GM19438 (cell line): ENCODE measurements around the gene RRP1.

Experiments used
- ATAC-seq: cut with Tn5 transposase; IDR thresholded peaks from one replicate; pipeline ENCODE4 v1.9.1; 2021; ENCODE audit warnings: low read depth; ENCODE audit not compliant: unreplicated experiment

The RRP1 gene

DNA sequence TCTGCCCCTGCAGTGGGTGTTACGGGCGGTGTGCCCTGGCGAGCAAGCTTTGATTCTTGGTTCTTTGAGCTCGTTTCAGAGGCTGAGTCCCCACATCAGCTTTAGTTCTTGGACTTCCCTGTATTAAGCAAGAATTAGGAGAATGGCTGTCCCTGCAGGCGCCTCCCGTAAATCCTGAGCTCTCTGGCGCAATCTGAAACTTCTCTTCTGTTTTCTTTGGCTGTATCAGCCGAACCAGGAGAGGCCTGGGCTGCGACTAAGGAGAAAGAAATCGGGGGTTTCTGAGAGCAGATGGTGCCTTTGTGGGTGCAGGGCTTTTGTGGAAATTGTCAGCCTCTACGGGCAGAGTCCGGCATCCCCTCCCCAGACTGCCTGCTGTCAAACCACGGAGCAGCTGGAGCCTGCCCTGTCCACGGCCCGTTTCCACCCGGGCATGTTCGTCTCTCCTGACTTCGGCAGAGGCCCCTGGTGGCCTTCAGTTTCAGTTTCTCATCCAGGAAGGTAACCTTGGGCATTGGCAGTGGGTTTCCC, 31.2 kb upstream of the RRP1 start:
- ATAC-seq: no peak

DNA sequence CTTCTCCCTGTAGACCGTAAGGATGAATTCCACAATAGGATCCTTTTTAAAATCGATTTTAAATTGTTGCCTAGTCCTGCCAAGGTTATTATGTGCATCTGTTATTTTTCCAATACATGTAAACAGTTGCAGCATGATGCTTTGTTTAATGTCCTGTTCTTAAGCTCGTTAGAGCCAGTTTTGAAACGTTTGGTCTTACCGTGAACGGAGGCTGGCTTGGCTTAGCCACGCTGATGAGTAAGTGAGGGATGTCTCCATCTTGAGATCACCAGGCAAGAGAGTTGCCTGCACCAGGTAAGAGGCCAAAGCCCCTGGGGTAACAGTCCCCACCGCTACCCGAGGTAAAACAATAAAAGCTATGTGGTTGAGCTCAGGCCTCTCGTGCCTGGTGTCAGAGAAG, 30.6 kb upstream of the RRP1 start:
- ATAC-seq: no peak

GRCh38 chr21:43759651-43760050, 29.7 kb upstream of the RRP1 start:
- ATAC-seq: no peak

GRCh38 chr21:43760391-43760958, 28.9 kb upstream of the RRP1 start:
- ATAC-seq: no peak

DNA sequence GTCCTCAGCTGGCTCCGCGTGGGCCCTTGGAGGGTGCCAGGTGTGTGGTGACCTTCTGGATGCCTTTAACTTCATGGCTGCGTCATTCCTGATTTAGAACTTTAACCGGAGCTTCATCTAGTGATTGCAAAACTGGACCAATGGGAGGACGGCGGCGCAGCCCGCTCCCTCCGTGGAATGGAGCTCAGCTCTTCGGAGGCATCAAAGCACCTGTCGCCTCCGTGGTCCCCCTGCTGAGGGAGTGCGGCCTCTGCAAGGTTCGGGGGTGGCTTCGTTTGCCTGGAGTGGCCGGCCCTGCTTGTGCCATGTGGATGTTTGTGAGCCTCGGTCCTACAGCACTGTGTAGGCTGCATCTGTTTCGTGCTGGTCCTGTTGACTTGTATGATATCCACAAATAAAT, 27.5 kb upstream of the RRP1 start:
- ATAC-seq: no peak

DNA sequence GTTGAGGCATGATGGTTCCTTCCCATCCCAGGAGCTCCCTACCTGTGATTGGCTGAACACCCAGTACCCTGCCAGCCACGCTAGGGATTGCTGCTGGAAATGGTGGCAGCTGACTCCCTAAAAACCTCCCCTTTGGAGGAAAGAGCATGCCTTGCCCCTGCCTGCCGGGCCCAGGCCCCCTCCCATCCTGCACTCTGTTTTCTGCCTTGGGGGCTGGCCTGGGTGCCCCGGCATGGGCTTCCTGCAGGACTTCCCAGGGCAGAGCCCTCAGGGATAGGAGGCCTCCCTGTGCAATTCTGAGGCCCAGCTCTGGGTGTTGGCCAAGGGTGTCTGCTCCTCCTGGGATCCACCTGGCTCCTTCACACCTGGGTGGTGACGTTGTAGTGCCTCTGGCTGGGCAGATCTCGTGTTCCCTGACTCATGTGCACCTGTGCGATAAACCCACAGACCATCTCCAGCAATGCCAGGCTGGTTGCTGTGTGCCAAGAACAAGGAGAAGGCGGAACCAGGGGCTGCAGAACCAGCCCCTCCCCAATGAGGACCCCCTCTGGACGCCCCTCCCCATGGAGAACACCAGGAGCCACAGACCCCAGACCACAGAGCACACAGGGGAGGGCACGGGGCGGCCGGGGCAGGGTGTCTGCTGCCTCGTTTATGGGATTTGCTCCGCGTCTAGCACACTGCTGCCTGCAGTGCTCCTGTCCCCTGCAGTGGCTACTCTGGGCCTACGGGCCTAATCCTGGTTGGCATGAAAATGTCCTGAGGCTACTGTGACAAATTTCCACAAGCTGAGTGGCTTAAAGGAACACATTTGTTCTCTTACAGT, 26.9 kb upstream of the RRP1 start:
- ATAC-seq: no peak

DNA sequence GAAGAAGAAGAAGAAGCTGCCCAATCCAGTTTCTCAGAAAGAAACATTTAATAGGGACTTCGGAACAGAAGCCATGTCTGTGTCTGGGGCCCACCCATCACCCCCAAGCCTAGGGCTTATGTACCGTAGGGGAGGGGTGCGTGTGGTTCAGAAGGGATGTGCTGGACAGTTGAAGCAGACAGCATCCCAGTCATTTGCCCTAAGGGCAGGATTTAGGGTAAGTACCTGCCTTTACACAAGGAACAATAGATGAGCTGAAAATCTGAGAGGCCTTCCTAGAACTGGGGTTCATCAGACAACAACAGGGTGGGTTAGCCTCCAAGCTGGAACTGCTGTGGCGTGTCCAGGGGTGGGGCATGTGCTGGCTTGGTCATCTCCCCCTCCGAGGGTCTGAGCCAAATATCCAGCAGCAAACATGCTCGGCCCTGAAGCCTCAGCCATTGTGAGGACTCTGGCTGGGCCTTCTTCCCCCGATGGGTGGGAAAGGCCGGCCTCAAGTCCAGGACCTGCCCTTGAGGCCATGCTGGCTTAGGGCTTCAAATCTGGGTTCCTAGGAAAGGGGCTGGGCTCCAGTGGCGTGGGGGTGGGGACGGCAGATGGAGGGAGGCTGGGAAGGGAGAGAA, 25.4 kb upstream of the RRP1 start:
- ATAC-seq: no peak

DNA sequence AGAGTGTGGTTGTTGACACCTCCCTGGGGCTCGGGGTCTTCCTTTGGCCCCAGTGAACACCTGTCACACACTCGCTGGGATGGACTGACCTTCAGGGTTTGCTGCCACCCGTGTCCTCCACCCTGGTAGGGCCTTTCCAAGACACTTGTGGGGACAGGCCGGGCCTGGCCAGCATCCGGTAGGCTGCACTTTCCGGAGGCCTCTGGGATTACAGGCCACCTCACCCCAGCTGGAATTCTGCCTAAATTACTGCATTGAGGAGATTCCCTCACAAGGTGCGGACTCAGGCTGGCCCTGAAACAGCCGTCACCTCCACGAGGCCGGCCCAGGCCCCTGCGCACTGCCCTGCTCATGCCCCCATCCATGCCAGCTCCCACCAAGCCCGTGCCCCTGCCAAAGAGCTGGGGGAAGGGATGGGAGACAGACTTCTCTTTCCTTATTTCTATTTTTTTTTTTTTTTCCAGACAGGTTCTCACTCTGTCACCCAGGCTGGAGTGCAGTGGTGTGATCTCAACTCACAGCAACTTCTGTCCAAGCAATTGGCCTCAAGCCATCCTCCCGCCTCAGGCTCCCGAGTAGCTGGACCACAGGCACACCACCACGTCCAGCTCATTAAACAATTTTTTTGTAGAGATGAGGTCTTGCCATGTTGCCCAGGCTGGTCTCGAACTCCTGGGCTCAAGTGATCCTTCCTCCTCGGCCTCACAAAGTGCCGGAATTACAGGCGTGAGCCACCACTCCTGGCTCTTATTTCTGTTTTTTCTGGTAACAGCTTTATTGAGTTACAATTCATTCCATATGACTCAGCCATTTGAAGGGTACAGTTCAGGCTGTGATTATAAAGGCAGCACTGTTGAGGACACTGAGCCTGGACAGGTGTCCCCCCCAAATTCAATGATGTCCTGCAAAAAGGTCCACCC, 24.5 kb upstream of the RRP1 start:
- ATAC-seq: no peak

DNA sequence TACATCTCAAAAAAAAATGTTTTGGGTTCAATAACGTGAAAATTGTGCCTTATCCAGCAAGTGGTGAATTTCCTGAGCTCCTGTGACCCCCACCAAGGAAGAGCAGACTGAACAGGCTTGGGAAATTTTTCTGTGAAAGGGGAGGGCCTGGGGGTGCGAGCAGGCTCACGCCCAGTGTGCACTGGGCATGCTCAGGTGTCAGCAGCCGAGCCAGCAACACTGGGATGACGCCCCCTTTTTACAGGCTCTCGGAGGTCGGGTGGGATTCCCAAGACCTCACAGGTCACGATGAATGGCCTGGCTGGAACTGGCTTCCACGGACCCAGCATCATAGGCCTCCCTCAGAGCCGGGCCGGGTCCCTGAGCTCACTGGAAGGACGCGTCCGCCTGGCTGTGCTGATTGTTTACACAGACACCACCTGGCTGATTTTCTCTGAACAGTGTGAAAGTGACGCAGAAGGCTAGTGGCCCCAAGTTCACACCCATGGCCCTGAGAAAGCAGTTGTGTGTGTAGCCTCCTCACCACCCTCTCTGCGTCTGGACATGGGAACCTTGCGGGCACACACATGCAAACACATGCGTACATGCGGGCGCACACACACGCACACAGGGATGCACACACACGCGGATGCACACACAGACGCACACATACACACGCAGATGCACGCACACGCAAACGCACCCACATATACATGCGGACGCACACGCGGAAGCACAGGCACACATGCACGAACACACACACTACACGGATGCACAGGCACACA, 22.5 kb upstream of the RRP1 start:
- ATAC-seq: no peak

- no peak for ATAC-seq
Measured at GRCh38 chr21:43767498-43767983, 21.8 kb upstream of the RRP1 start.

DNA sequence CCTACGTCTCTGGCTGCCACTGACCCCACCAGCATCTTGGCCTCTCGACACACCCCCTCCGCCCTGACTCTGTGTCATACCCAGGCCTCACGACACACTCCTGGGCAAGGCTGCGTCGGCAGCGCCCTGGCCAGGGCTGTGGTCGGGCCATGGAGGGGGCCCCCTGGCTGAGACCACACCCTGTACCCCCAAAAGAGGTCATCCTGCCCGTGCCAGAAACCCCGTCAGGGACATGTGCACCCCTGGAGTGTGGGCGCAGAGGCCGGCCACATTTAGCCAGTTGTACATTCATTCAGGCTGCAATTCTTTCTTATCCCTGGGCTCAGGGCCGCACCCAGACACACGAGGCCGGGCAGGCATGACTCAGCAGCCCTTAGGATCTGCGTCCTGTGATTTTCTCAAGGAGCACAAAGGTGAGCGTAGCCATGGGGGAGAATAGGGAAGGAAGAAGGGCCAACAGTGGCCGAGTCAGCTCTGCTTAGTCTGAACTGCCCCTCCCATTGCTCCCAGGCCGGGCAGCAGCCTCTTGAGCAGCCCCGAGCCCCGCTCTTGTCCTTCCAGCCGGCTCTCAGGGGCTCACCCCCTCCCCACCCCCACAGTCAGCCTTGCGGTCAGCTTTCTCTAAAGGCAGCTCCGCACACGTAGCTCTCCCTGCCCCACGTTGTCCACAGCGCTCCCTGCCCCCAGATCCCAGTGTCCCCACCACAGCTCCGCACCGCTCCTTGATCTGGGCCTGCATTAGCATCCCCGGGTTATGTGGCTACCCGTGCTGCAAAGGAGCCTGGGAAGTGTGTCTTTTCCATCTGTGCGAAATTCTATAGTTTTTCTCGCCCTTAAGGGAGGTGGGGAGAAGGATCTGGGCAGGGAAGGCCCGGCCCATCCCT, 21.2 kb upstream of the RRP1 start:
- ATAC-seq: no peak

DNA sequence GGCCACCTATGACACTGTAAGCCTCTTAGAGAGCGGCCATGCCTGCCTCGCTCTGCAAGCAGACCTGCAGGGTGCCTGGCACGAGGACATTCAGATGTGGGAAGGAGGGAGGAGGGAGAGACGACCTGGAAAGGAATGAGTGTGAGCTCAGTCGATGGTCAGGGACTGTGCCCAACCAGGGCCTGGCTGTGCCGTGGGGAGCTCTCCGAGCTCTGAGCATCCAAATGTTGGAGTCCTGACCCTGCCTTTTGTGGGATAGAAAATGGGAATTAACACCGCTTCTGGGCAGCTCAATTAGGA, 20.6 kb upstream of the RRP1 start:
- ATAC-seq: no peak

- no peak for ATAC-seq
Measured at GRCh38 chr21:43769325-43769958, 19.9 kb upstream of the RRP1 start.

GRCh38 chr21:43770066-43770655, 19.2 kb upstream of the RRP1 start:
- ATAC-seq: no peak

DNA sequence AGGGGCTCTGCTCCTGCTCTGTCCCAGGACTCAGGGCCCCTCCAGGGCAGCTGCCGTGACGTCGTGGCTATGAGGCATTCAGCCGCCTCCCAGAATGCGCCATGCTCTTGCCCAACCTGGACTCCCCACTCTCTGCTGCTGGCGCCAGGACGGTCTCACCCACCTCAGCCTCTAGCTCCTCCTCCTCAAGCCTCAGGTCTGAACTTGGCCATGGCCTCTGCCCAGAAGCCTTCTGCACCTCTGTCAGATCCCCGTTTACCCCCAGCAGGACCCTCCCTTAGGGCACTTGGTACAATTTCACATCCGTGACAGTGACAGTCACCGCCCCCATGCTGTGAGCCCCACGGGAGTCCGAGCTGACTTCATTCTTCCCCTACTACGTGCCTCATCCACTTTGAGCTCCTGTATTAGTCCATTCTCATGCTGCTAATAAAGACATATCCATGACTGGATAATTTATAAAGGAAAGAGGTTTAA, 18.1 kb upstream of the RRP1 start:
- no peak for ATAC-seq

DNA sequence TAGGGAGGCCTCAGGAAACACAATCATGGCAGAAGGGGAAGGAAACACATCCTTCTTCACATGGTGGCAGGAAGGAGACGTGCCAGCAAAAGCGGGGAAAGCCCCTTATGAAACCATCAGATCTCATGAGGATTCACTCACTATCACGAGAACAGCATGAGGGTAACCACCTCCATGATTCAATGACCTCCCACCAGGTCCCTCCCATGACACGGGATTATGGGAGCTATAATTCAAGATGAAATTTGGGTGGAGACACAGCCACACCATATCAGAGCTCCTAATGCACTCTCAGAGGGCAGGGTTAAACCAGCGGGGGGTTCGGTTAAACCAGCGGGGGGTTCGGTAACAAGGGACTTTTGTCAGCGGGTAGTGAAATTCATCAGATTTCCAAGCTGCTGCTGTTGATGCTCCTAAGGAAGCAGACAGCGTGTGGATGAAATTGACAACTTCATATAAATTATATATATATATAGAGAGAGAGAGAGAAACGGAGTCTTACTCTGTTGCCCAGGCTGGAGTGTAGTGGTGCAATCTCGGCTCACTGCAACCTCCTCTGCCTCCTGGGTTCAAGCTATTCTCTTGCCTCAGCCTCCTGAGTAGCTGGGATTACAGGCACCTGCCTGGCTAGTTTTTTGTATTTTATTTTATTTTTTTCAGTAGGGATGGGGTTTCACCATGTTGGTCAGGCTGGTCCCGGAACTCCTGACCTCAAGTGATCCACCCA, 17.5 kb upstream of the RRP1 start:
- ATAC-seq: no peak

DNA sequence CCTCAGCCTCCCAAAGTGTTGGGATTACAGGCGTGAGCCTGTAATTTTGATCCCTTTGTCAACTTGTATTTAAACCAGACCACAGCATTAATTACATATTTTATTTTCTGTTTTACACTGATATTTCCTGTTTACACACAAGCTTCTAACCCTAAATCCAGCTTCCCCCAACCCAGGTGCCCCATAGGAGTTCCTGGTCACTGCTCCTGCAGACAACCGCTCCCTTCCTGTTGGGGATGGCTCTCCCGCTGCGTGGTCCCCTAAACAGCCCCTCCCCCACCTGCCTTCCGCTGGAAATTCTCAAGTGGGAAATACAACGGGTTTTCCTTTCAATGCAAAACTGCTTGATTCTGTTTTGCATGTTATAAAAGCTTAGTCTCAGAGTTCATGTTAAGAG, 17.0 kb upstream of the RRP1 start:
- ATAC-seq: no peak
